B cell (primary cell): ENCODE data around the gene LRRC37A3. TPM values are rescaled to one million over a fixed set of nuclear protein-coding genes. Genes with fewer than 3 reads are reported as not detected.
"Not testable (repeated sequence)": the region's sequence is repeated elsewhere in the genome, so short reads cannot be mapped to it uniquely, and the experiment has no call there.

Source experiments
- ATAC-seq: fragments of 200-7000 bp; cut with Tn5 transposase; one replicate; pipeline ENCODE4 v1.10.0; 2021; ENCODE audit warnings: low read depth, mild to moderate bottlenecking, moderate number of reproducible peaks, moderate library complexity
- CTCF ChIA-PET: fragments of 350-600 bp; sonication (Branson Sonifier 250); formaldehyde crosslinking; loops from one replicate; lab custom pipeline; 2021; ENCODE audit warnings: antibody characterized with exemption, inconsistent platforms; lab: Charles Lee
- POLR2A ChIA-PET: fragments of 350-600 bp; sonication (Branson Sonifier 250); formaldehyde crosslinking; loops from one replicate; lab custom pipeline; 2021; ENCODE audit warnings: antibody characterized with exemption; lab: Charles Lee
- DNase-seq: peaks from one replicate; pipeline ENCODE4 v3.0.0; 2013
- H2AFZ ChIP-seq: 2 replicates; pipeline ENCODE4 v1.6.1; 2012; ENCODE audit warnings: mild to moderate bottlenecking, low read depth, low read length; ENCODE audit not compliant: insufficient read depth, poor library complexity, severe bottlenecking
- H3K27ac ChIP-seq, 2 donors: 1 replicate in 1 of 2; 2 replicates in 1 of 2; pipeline ENCODE4 v1.5.1; 2012 to 2013; ENCODE audit warnings: low read length in 2 of 2, mild to moderate bottlenecking in 2 of 2, moderate library complexity in 1 of 2
- H3K27me3 ChIP-seq, 4 experiments: fragments of 200-600 bp in 1 of 4; sonication (generic) in 1 of 4; replicated peaks in 1 of 4; 1 replicate in 2 of 4; 2 replicates in 2 of 4; pipeline versions ENCODE4 v1.6.1 to v1.7.0; 2013 to 2016; ENCODE audit warnings: low read length in 3 of 4, mild to moderate bottlenecking in 2 of 4, mixed read lengths in 1 of 4, moderate library complexity in 1 of 4; ENCODE audit not compliant: insufficient read depth in 4 of 4, control insufficient read depth in 3 of 4; ENCODE audit errors: control extremely low read depth in 1 of 4
- H3K36me3 ChIP-seq, 2 experiments: replicated peaks in 1 of 2; 1 replicate in 1 of 2; 2 replicates in 1 of 2; pipeline versions ENCODE4 v1.6.1 to v1.7.1; 2013; ENCODE audit warnings: low read length in 1 of 2; ENCODE audit not compliant: insufficient read depth in 2 of 2, control insufficient read depth in 1 of 2; ENCODE audit errors: control extremely low read depth in 1 of 2, extremely low read depth in 1 of 2
- H3K4me1 ChIP-seq, 2 donors: fragments of 200-600 bp in 1 of 2; sonication (generic) in 1 of 2; 1 replicate in 1 of 2; 2 replicates in 1 of 2; pipeline versions ENCODE4 v1.5.1 to v1.6.1; 2013 to 2017; ENCODE audit warnings: low read length in 2 of 2; ENCODE audit not compliant: control insufficient read depth in 2 of 2, insufficient read depth in 2 of 2
- H3K4me2 ChIP-seq: replicated peaks from 2 replicates; pipeline ENCODE3; 2012; ENCODE audit warnings: mild to moderate bottlenecking, low read depth, low read length; ENCODE audit not compliant: poor library complexity, severe bottlenecking
- H3K4me3 ChIP-seq, 5 experiments: fragments of 200-600 bp in 1 of 5; sonication (generic) in 1 of 5; 1 replicate in 3 of 5; 2 replicates in 2 of 5; pipeline versions ENCODE4 v1.5.1 to v1.7.0; 2011 to 2016; ENCODE audit warnings: low read length in 4 of 5, mild to moderate bottlenecking in 4 of 5, low read depth in 2 of 5, control low read depth in 1 of 5, moderate library complexity in 1 of 5; ENCODE audit not compliant: insufficient read depth in 1 of 5; ENCODE audit errors: control extremely low read depth in 1 of 5, extremely low read depth in 1 of 5
- H3K79me2 ChIP-seq: fragments of 200-600 bp; sonication (generic); one replicate; pipeline ENCODE4 v1.6.0; 2016; ENCODE audit warnings: low read length; ENCODE audit not compliant: control insufficient read depth, insufficient read depth
- H3K9ac ChIP-seq: fragments of 200-600 bp; sonication (generic); 2 replicates; pipeline ENCODE4 v1.6.1; 2017; ENCODE audit warnings: mild to moderate bottlenecking, low read length, moderate library complexity
- H3K9me3 ChIP-seq, 3 donors: one replicate each; pipeline versions ENCODE4 v1.6.1 to v1.7.1; 2013; ENCODE audit warnings: low read length in 2 of 3; ENCODE audit not compliant: control insufficient read depth in 2 of 3, insufficient read depth in 1 of 3; ENCODE audit errors: control extremely low read depth in 1 of 3
- H4K20me1 ChIP-seq: 2 replicates; pipeline ENCODE4 v1.6.0; 2012; ENCODE audit warnings: mild to moderate bottlenecking, low read length; ENCODE audit not compliant: insufficient read depth, control insufficient read depth, poor library complexity, severe bottlenecking
- H3K27ac Mint-ChIP-seq: one replicate; pipeline ENCODE4 v1.8.0; 2021; ENCODE audit warnings: mixed read lengths
- H3K27me3 Mint-ChIP-seq: one replicate; pipeline ENCODE4 v1.8.0; 2021; ENCODE audit warnings: mixed read lengths
- H3K4me1 Mint-ChIP-seq: one replicate; pipeline ENCODE4 v1.8.0; 2021; ENCODE audit warnings: mixed read lengths
- H3K4me3 Mint-ChIP-seq: one replicate; pipeline ENCODE4 v1.8.0; 2021; ENCODE audit warnings: mixed read lengths
- H3K9me3 Mint-ChIP-seq: one replicate; pipeline ENCODE4 v1.8.0; 2022; ENCODE audit warnings: mixed read lengths; ENCODE audit not compliant: insufficient read depth
- WGBS: methylation state at CpG from one replicate; pipeline ENCODE4 v1.1.5; 2013; ENCODE audit warnings: missing lambda C conversion rate; ENCODE audit not compliant: insufficient coverage; 5-methylcytosine and 5-hydroxymethylcytosine counted together
- intact Hi-C: fragments of 100-400 bp; cut with micrococcal nuclease; formaldehyde crosslinking; loops from one replicate; pipeline ENCODE4 v1.10.0; 2022
- polyA plus RNA-seq: library from polyadenylated mRNA; depleted of rRNA; stranded (reverse); fragments of >200 nt; gene quantifications from 2 replicates; pipeline ENCODE4 v1.2.3, GENCODE V29; 2012
- total RNA-seq, 2 donors: library from RNA; stranded (reverse); fragments of 120-200 nt in 1 of 2; gene quantifications; 1 replicate in 1 of 2; 2 replicates in 1 of 2; pipeline versions ENCODE4 v1.2.3 to v1.2.4, GENCODE V29; 2013 to 2022

LRRC37A3 gene
- total and polyA plus RNA-seq, 2 donors (not counting 1 experiment from before 2014, with no cell fraction given): 5.3 to 67.2 TPM

GRCh38 chr17:64829068-64829467 is 90.2 kb downstream of the LRRC37A3 start:
- H3K4me3 ChIP-seq, POLR2A ChIA-PET, H3K9me3 ChIP-seq, H3K27me3 ChIP-seq, DNase-seq, CTCF ChIA-PET, H3K9me3 Mint-ChIP-seq, H4K20me1 ChIP-seq, H3K27ac ChIP-seq, ATAC-seq, H3K27me3 Mint-ChIP-seq, H3K4me3 Mint-ChIP-seq, H3K27ac Mint-ChIP-seq, H3K36me3 ChIP-seq, intact Hi-C loops, H3K4me2 ChIP-seq, H2AFZ ChIP-seq, H3K4me1 ChIP-seq, H3K9ac ChIP-seq: not testable (repeated sequence)
- WGBS: 100% methylated on average over 1 of the region's 5 CpGs
- H3K79me2 ChIP-seq: peaks cover 14% of the 10 kb centered on the region
- H3K4me1 Mint-ChIP-seq: peaks cover 20% of the 10 kb centered on the region

GRCh38 chr17:64818904-64819303 is 100.4 kb downstream of the LRRC37A3 start:
- H4K20me1 ChIP-seq, H2AFZ ChIP-seq, H3K79me2 ChIP-seq, H3K27ac Mint-ChIP-seq, H3K27me3 ChIP-seq, intact Hi-C loops, H3K4me2 ChIP-seq, H3K9me3 Mint-ChIP-seq, ATAC-seq, H3K27me3 Mint-ChIP-seq, H3K27ac ChIP-seq, H3K4me3 ChIP-seq, H3K9me3 ChIP-seq, DNase-seq, H3K4me3 Mint-ChIP-seq, H3K4me1 Mint-ChIP-seq, POLR2A ChIA-PET, CTCF ChIA-PET, H3K4me1 ChIP-seq, H3K9ac ChIP-seq: not testable (repeated sequence)
- 100% methylated on average over 1 of the region's 5 CpGs for WGBS
- peaks cover 0 to 22% of the 10 kb centered on the region in 2 experiments for H3K36me3 ChIP-seq

- H3K9me3 ChIP-seq, ATAC-seq, DNase-seq, H4K20me1 ChIP-seq, H3K9me3 Mint-ChIP-seq, H3K9ac ChIP-seq, H3K4me1 ChIP-seq, H2AFZ ChIP-seq, intact Hi-C loops, H3K27me3 ChIP-seq, H3K27ac Mint-ChIP-seq, H3K27ac ChIP-seq, H3K27me3 Mint-ChIP-seq, POLR2A ChIA-PET, H3K4me3 Mint-ChIP-seq, H3K4me1 Mint-ChIP-seq, H3K79me2 ChIP-seq, H3K4me3 ChIP-seq, H3K36me3 ChIP-seq, CTCF ChIA-PET, H3K4me2 ChIP-seq: not testable (repeated sequence)
- WGBS: 95% methylated on average over 4 of the region's 5 CpGs
Measured at GRCh38 chr17:64815833-64816198, 103.5 kb downstream of the LRRC37A3 start.

- H3K27ac Mint-ChIP-seq: not testable (repeated sequence)
Measured at GRCh38 chr17:64814993-64815832, 104.1 kb downstream of the LRRC37A3 start.

More at GRCh38 chr17:64814993-64815832, 104.1 kb downstream of the LRRC37A3 start:
- H3K27me3 Mint-ChIP-seq, H3K79me2 ChIP-seq, DNase-seq, H3K9me3 ChIP-seq, H3K9me3 Mint-ChIP-seq, H3K9ac ChIP-seq, H3K4me1 Mint-ChIP-seq, H4K20me1 ChIP-seq, H3K36me3 ChIP-seq, intact Hi-C loops, CTCF ChIA-PET, H3K27me3 ChIP-seq, H2AFZ ChIP-seq, POLR2A ChIA-PET, H3K4me3 Mint-ChIP-seq, H3K4me2 ChIP-seq, ATAC-seq, H3K4me3 ChIP-seq, H3K27ac ChIP-seq, H3K4me1 ChIP-seq: not testable (repeated sequence)
- WGBS: 93% methylated on average over 3 of the region's 12 CpGs
